Skeletal muscle tissue (tissue), 4 donors: ENCODE results near the gene STK38. TPM values are rescaled to one million over a fixed set of nuclear protein-coding genes. Genes with fewer than 3 reads are reported as not detected.
"Not testable (repeated sequence)": the region's sequence is repeated elsewhere in the genome, so short reads cannot be mapped to it uniquely, and the experiment has no call there.

Experiments used
- H3K27ac ChIP-seq: one replicate; pipeline ENCODE4 v1.7.0; 2013; ENCODE audit warnings: mild to moderate bottlenecking, low read depth, low read length, inconsistent platforms
- H3K27me3 ChIP-seq, 3 donors: one replicate each; pipeline ENCODE4 v1.7.0; 2013; ENCODE audit warnings: low read length in 3 of 3; ENCODE audit not compliant: control insufficient read depth in 3 of 3, insufficient read depth in 3 of 3
- H3K36me3 ChIP-seq, 3 donors: one replicate each; pipeline ENCODE4 v1.7.0; 2013; ENCODE audit warnings: low read length in 3 of 3; ENCODE audit not compliant: control insufficient read depth in 3 of 3, insufficient read depth in 3 of 3
- H3K4me1 ChIP-seq, 3 donors: one replicate each; pipeline ENCODE4 v1.7.0; 2013; ENCODE audit warnings: low read length in 3 of 3, mild to moderate bottlenecking in 3 of 3; ENCODE audit not compliant: control insufficient read depth in 3 of 3, insufficient read depth in 3 of 3
- H3K4me3 ChIP-seq, 3 donors: one replicate each; pipeline ENCODE4 v1.7.0; 2013; ENCODE audit warnings: low read length in 3 of 3
- H3K9ac ChIP-seq, 3 donors: one replicate each; pipeline ENCODE4 v1.7.0; 2013; ENCODE audit warnings: low read length in 3 of 3, mild to moderate bottlenecking in 3 of 3, moderate library complexity in 2 of 3, low read depth in 1 of 3
- H3K9me3 ChIP-seq, 3 donors: one replicate each; pipeline ENCODE4 v1.7.0; 2013; ENCODE audit warnings: low read length in 3 of 3; ENCODE audit not compliant: control insufficient read depth in 3 of 3
- total RNA-seq: library from RNA; depleted of rRNA; stranded (reverse); fragments of >200 nt; gene quantifications from one replicate; pipeline ENCODE4 v1.2.3, GENCODE V29; 2014
- donor health status: Osteomylitis.

The STK38 gene
- total RNA-seq, 1 donor from 2014 or later: 16.2 TPM

DNA sequence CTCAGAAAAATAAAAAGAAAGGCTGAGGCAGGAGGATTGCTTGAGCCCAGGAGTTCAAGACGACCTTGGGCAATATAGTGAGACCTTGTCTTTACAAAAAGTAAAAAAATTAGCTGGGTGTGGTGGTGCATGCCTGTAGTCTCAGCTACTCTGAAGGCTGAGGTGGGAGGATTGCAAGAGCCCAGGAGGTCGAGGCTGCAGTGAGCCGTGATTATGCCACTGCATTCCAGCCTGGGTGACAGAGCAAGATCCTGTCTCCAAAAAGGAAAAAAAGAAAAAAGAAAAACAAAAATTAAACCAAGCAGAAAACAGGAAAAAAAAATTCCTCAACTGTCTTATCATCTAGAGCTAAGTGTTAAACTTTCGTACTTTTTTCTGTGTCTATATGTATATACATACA, 34.4 kb upstream of the STK38 start:
- Histone ChIP-seq H3K27ac (no peak overlapping the region), H3K9me3 (no peaks in the 10 kb centered on the region), H3K4me3 (no peak overlapping the region), H3K4me1 (no peaks in the 10 kb centered on the region), H3K36me3 (no peaks in the 10 kb centered on the region), H3K9ac (no peak overlapping the region), H3K27me3 (no peaks in the 10 kb centered on the region)

- Histone ChIP-seq H3K9ac (no peak overlapping the region), H3K4me1 (no peaks in the 10 kb centered on the region), H3K27ac (no peak overlapping the region), H3K4me3 (no peak overlapping the region), H3K27me3 (no peaks in the 10 kb centered on the region), H3K36me3 (no peaks in the 10 kb centered on the region), H3K9me3 (no peaks in the 10 kb centered on the region)
These were observed 32.9 kb upstream of the STK38 start for GRCh38 chr6:36580184-36580526.

GRCh38 chr6:36578431-36578830, 31.2 kb upstream of the STK38 start:
- Histone ChIP-seq H3K27ac (no peak overlapping the region), H3K36me3 (no peaks in the 10 kb centered on the region), H3K27me3 (no peaks in the 10 kb centered on the region), H3K9me3 (peaks cover 0 to 3% (median 0%) of the 10 kb centered on the region in 3 donors), H3K4me1 (no peaks in the 10 kb centered on the region), H3K4me3 (no peak overlapping the region), H3K9ac (no peak overlapping the region)

- no peaks in the 10 kb centered on the region for H3K4me1 ChIP-seq
- no peak overlapping the region for H3K9ac ChIP-seq
- no peaks in the 10 kb centered on the region for H3K36me3 ChIP-seq
- H3K4me3 ChIP-seq: no peak overlapping the region
- no peaks in the 10 kb centered on the region for H3K27me3 ChIP-seq
- peaks cover 0 to 3% (median 0%) of the 10 kb centered on the region in 3 donors for H3K9me3 ChIP-seq
- no peak overlapping the region for H3K27ac ChIP-seq
These were observed 30.8 kb upstream of the STK38 start for GRCh38 chr6:36578030-36578429.

DNA sequence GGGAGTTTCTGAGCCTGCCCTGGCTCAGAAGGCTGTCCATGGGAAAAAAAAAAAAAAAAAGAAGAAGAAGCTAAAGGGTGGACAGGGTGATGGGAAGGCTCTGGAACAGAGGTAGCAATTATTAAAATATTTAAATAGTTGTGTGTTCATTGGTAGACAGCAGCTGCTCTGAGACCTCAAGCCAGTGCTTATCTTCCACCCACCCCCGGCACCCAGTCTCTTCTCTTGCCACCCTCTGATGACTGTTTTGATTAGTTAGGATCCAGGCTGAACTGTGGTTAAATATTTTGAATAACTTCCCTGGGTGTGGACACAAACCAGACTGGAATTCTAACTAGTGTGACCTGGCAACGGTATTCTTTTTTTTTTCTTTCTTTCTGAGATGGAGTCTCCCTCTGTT, 30.0 kb upstream of the STK38 start:
- Histone ChIP-seq H3K9me3 (peaks cover 0 to 3% (median 0%) of the 10 kb centered on the region in 3 donors), H3K9ac (no peak overlapping the region), H3K27ac (no peak overlapping the region), H3K4me1 (no peaks in the 10 kb centered on the region), H3K36me3 (no peaks in the 10 kb centered on the region), H3K4me3 (no peak overlapping the region), H3K27me3 (no peaks in the 10 kb centered on the region)

DNA sequence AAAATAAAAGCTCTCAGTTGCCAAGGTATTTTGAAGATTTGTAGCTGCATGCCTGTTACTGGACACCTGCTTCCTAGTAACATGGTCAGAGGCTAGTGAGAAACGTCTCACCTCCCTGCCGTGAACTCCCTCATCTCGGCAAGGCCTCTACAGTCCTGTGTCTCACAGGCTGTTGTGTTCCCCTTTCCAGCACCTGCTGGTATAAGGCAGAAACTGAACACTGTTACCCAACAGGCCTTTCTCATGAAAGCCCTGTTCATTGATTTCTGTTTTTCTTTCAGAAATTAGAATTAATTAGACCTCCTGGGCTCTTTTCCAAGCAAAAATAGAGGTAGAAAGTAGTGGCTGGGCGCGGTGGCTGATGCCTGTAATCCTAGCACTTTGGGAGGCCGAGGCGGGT, 29.3 kb upstream of the STK38 start:
- Histone ChIP-seq H3K27ac (no peak overlapping the region), H3K36me3 (no peaks in the 10 kb centered on the region), H3K27me3 (no peaks in the 10 kb centered on the region), H3K9me3 (peaks cover 0 to 3% (median 0%) of the 10 kb centered on the region in 3 donors), H3K9ac (no peak overlapping the region), H3K4me3 (no peak overlapping the region), H3K4me1 (no peaks in the 10 kb centered on the region)

DNA sequence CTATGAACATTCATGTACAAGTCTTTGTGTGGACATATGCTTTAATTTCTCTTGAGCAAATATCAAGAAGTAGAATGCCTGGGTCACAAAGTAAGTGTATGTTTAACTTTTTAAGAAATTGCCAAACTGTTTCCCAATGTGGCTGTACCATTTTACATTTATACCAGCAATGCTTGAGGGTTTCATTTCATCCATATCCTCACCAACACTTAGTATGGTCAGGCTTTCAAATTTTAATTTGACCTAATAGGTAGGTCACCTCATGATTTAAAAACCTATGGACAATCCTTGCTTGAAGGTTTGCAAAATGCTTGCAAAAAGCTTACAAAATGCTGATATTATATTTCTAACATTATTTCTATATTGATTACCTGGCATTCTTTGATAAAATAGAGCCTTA, 27.4 kb upstream of the STK38 start:
- Histone ChIP-seq H3K4me3 (no peak overlapping the region), H3K36me3 (no peaks in the 10 kb centered on the region), H3K27ac (no peak overlapping the region), H3K27me3 (no peaks in the 10 kb centered on the region), H3K4me1 (no peaks in the 10 kb centered on the region), H3K9me3 (peaks cover 0 to 3% (median 0%) of the 10 kb centered on the region in 3 donors), H3K9ac (no peak overlapping the region)

DNA sequence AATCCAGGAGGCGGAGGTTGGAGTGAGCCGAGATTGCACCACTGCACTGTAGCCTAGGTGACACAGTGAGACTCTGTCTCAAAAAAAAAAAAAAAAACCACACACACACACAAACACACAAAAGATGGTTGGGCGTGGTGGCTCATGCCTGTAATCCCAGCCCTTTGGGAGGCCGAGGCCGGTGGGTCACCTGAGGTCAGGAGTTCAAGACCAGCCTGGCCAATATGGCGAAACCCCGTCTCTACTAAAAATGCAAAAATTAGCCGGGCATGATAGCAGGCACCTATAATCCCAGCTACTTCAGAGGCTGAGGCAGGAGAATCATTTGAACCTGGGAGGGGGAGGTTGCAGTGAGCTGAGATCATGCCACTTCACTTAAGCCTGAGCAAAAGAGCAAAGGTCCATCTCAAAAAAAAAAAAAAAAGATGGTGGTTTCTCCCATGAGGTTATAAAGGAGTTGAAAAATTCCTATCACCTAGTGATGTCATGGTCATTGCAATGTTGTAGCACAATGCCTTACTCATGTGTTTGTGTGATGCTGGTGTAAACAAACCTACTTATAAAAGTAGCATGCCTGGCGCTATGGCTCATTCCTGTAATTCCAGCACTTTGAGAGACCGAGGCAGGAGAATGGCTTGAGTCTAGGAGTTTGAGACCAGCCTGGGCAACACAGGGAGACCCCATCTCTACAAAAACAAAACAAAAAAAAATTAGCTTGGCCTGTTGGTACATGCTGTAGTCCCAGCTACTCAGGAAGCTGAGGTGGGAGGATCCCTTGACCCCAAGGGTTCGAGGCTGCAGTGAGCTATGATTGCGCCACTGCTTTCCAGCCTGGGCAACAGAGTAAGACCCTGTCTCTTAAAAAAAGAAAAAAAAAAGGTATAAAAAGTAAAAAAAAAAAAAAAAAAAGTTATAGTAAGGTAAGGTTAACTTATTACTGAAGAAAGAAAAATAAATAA, 25.4 kb upstream of the STK38 start:
- not testable (repeated sequence) for H3K9ac ChIP-seq, H3K4me3 ChIP-seq, H3K9me3 ChIP-seq, H3K4me1 ChIP-seq, H3K36me3 ChIP-seq, H3K27me3 ChIP-seq, H3K27ac ChIP-seq

DNA sequence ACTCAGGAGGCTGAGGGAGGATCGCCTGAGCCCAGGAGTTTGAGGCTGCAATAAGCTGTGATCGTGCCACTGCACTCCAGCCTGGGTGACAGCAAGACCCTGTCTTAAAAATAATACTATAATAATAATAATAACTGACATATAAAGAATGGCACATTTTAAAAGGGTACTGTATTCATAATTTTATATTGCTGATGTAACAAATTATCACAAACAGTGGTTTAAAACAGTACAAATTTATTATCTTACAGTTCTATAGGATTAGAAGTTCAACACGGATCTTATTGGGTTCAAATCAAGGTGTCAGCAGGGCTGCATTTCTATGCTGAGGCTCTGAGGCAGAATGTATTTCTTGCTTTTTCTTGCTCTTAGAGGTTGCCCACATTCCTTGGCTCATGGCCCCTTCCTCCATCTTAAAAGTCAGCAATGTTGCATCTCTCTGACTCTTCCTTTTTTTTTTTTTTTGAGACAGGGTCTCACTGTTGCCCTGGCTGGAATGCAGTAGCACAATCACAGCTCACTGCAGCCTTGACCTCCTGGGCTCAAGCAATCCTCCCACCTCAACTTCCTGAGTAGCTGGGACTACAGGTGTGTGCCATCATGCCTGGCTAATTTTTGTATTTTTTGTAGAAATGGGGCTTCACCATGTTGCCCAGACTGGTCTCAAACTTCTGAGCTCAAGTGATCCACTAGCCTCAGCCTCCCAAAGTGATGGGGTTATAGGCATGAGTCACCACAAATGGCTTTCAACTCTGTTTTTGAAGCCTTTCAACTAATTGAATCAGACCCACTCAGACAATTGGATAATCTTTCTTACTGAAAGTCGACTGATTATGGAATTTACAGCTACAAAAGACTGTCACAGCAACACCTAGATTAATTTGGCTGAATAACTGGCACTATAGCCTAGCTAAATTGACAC, 24.1 kb upstream of the STK38 start:
- H3K4me1 ChIP-seq: no peaks in the 10 kb centered on the region
- H3K36me3 ChIP-seq: no peaks in the 10 kb centered on the region
- no peak overlapping the region for H3K27ac ChIP-seq
- no peak overlapping the region for H3K9ac ChIP-seq
- peaks cover 0 to 3% (median 0%) of the 10 kb centered on the region in 3 donors for H3K9me3 ChIP-seq
- H3K27me3 ChIP-seq: no peaks in the 10 kb centered on the region
- H3K4me3 ChIP-seq: no peak overlapping the region

DNA sequence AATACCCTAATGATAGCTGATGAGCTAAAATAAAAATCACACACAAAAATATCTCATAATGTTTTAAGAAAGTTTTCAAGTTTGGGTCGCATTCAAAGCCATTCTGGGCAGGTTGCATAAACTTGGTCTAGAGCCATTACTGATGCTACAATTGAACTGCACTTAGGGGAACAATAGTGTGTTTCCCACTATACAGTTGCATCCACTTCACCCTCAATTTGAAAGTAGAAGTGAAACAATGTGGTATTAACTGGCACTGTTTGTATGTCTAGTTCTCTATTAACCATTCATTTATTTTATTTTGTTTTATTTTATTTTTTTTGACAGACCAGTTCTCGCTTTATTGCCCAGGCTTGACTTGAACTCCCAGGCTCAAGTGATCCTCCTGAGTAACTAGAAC, 23.0 kb upstream of the STK38 start:
- Histone ChIP-seq H3K4me1 (no peaks in the 10 kb centered on the region), H3K27ac (no peak overlapping the region), H3K27me3 (no peaks in the 10 kb centered on the region), H3K36me3 (no peaks in the 10 kb centered on the region), H3K4me3 (no peak overlapping the region), H3K9me3 (peaks cover 0 to 3% (median 0%) of the 10 kb centered on the region in 3 donors), H3K9ac (no peak overlapping the region)
